Pancreas (tissue), 10 donors: ENCODE data around the gene LRFN2. TPM values are rescaled to one million over a fixed set of nuclear protein-coding genes. Genes with fewer than 3 reads are reported as not detected.

Experiments
- ATAC-seq, 4 donors: fragments of 200-7000 bp; cut with Tn5 transposase; one replicate each; pipeline versions ENCODE4 v1.8.0 to v1.9.1; 2020; ENCODE audit warnings: mild to moderate bottlenecking in 4 of 4, moderate library complexity in 4 of 4
- DNase-seq, 6 donors: peaks; one replicate each; pipeline ENCODE4 v3.0.0-alpha.2; 2020
- FAIRE-seq: peaks from 2 replicates; lab custom pipeline; 2012; peaks lifted over from hg19 to GRCh38; lab: Jason Lieb, UNC
- H3K27ac ChIP-seq, 4 donors: fragments of 200-600 bp; sonication (generic); 1 replicate in 3 of 4; 2 replicates in 1 of 4; pipeline versions ENCODE4 v1.5.0 to v1.8.0; 2020
- H3K27me3 ChIP-seq, 4 donors: fragments of 200-600 bp; one replicate each; pipeline ENCODE4 v1.8.0; 2021
- H3K36me3 ChIP-seq, 3 donors: fragments of 200-600 bp; sonication (generic) in 1 of 3; one replicate each; pipeline versions ENCODE4 v1.5.0 to v1.8.0; 2020 to 2021
- H3K4me1 ChIP-seq, 3 donors: fragments of 200-600 bp; one replicate each; pipeline ENCODE4 v1.8.0; 2021
- H3K4me3 ChIP-seq, 4 donors: fragments of 200-600 bp; sonication (generic) in 2 of 4; one replicate each; pipeline versions ENCODE4 v1.5.0 to v1.8.0; 2020 to 2021
- H3K9me3 ChIP-seq, 4 donors: fragments of 200-600 bp; one replicate each; pipeline ENCODE4 v1.8.0; 2021
- WGBS, 2 donors: extraction: QIAGEN DNeasy Blood & Tissue Kit; methylation state at CpG; one replicate each; pipeline ENCODE4 v1.1.7; 2013; 5-methylcytosine and 5-hydroxymethylcytosine counted together
- intact Hi-C, 3 donors: fragments of 100-400 bp; cut with DNase I; formaldehyde crosslinking; loops; one replicate each; pipeline versions ENCODE4 v1.11.1 to v1.14.2; 2022
- polyA plus RNA-seq, 2 donors: library from polyadenylated mRNA; stranded (reverse); fragments of 200-250 nt; gene quantifications; one replicate each; pipeline ENCODE4 v1.2.3, GENCODE V29; 2013
- total RNA-seq, 6 donors: library from RNA; stranded (reverse); fragmentation: NEBNext Ultra II Directional in 4 of 6; extraction: Animal tissue kit (Norgen Biotek cat#: 25700) in 4 of 6; gene quantifications; one replicate each; pipeline versions ENCODE4 v1.2.1 to v1.2.4, GENCODE V29; 2021 to 2023
- TF ChIP-seq, protein P1 (sequence below), 4 donors: fragments of 200-600 bp; sonication (generic) in 3 of 4; IDR thresholded peaks; one replicate each; pipeline versions ENCODE4 v1.5.0 to v1.8.0; 2021; ENCODE audit warnings: antibody characterized with exemption in 4 of 4
- donor health status: healthy with polysubstance abuse.
- donor health status: DM: no; HTN: no; CAD: no; lungs with moderate emphysema.
- donor health status: DM: no; HTN: no; CAD: no.
- donor health status: control.
- donor health status: control.
- donor health status: Bipolar disorder and iron deficiency.
- donor health status: DM: yes; HTN: yes; CAD: no.
- donor health status: DM: no; HTN: no; CAD: no.
- donor health status: DM: no; HTN: no; CAD: no.
- donor health status: DM: yes; HTN: yes; CAD: no.

Gene LRFN2
- total and polyA plus RNA-seq, 8 donors, result 0.22 to 1.5 (median 0.54) TPM

DNA sequence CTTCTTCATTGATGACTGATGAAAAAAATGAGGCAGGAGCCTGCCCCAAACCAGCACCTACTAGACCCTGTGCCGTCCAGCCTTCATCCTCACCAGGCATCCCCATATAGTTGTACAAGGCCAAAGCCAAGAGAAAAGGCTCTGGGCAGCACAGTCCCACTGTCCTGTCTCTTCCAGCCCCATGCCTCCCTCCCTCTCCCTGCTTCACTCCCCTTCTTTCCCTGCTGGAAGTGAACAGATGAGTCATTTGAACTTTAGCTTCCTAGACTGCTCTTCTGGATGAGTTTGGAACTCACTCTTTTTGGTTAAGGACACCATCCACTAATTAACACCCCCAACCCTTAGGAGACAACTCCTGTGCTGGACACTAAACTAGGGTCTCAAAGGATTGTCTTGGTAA is 235.2 kb downstream of the LRFN2 start:
- Histone ChIP-seq H3K4me3 (no peak overlapping the region), H3K4me1 (no peaks in the 10 kb centered on the region), H3K27me3 (no peaks in the 10 kb centered on the region), H3K27ac (no peak overlapping the region), H3K36me3 (no peaks in the 10 kb centered on the region), H3K9me3 (no peaks in the 10 kb centered on the region)
- WGBS, 2 donors, result 76 to 81% methylated on average over 1 of the region's 1 CpG
- DNase-seq (no peak), ATAC-seq (no peak), FAIRE-seq (no peak)
- TF ChIP-seq, protein P1, sequence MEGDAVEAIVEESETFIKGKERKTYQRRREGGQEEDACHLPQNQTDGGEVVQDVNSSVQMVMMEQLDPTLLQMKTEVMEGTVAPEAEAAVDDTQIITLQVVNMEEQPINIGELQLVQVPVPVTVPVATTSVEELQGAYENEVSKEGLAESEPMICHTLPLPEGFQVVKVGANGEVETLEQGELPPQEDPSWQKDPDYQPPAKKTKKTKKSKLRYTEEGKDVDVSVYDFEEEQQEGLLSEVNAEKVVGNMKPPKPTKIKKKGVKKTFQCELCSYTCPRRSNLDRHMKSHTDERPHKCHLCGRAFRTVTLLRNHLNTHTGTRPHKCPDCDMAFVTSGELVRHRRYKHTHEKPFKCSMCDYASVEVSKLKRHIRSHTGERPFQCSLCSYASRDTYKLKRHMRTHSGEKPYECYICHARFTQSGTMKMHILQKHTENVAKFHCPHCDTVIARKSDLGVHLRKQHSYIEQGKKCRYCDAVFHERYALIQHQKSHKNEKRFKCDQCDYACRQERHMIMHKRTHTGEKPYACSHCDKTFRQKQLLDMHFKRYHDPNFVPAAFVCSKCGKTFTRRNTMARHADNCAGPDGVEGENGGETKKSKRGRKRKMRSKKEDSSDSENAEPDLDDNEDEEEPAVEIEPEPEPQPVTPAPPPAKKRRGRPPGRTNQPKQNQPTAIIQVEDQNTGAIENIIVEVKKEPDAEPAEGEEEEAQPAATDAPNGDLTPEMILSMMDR (IDR thresholded peaks at IDR 0.05), result no peak
- intact Hi-C loops, result no loop called here

DNA sequence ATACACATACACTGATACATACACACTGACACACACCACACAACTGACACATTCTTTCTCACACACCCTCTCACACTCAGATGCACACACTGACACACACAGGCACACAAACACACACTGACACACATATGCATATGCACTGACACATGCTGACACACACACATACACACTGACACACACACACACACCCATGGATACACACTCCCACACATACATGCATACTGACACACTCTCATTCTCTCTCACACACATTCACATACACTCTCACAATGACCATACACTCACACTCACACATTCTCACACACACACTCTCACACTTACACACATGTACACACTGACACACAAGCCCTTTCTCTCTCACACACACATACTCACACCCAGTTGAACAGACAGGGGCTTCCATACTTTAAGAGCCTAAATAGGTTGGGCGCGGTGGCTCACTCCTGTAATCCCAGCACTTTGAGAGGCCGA is 236.4 kb downstream of the LRFN2 start:
- ATAC-seq (no peak), FAIRE-seq (no peak)

DNA sequence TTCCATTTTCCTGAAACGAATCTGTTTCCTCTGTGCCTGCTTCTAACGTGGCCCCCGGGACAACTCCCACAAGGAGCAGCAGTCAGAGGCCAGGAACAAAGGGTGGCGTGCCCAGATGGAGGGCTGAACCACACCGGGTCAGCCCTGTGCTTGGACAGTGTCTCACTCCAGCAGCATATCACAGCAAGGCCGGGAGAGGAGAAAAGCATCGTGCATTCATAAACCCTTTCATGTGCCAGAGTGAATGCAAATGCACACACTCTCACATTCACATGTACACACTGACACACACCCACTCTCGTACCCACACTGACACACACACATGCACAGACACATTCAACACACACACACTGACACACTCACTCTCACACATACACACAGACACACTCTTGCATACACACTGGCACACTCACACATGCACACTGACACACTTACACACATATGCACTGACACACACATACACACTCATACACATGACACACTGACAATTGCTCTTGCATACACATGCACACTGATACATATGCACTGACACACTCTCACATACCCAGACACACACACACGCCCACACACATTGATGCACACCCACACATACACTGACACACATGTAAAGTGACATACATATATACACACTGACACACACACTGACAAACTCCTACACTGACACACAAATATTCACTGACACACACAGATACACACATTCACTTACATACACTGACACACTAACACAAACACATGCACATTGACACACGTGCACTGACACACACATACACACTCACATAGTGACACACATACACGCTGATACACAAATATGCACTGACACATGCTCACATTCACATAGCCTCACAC is 237.0 kb downstream of the LRFN2 start:
- H3K4me1 ChIP-seq, result peaks cover 0 to 6% (median 0%) of the 10 kb centered on the region in 3 donors
- intact Hi-C loops, result no loop called here
- no peaks in the 10 kb centered on the region for H3K9me3 ChIP-seq
- no peaks in the 10 kb centered on the region for H3K27me3 ChIP-seq
- ATAC-seq (no peak), FAIRE-seq (no peak), DNase-seq (no peak)
- 67 to 75% methylated on average over 11 of the region's 11 CpGs for WGBS, 2 donors
- no peak overlapping the region for H3K4me3 ChIP-seq
- no peaks in the 10 kb centered on the region for H3K36me3 ChIP-seq
- TF ChIP-seq, protein P1 (IDR thresholded peaks at IDR 0.05), result no peak
- H3K27ac ChIP-seq, result no peak overlapping the region

More for the DNA sequence above, 236.4 kb downstream of the LRFN2 start:
- Histone ChIP-seq H3K4me3 (no peak overlapping the region), H3K4me1 (peaks cover 0 to 4% (median 0%) of the 10 kb centered on the region in 3 donors), H3K36me3 (no peaks in the 10 kb centered on the region), H3K27ac (no peak overlapping the region), H3K9me3 (no peaks in the 10 kb centered on the region), H3K27me3 (no peaks in the 10 kb centered on the region)
- DNase-seq, result no peak
- TF ChIP-seq, protein P1 (IDR thresholded peaks at IDR 0.05), result no peak
- 94 to 97% methylated on average over 3 of the region's 3 CpGs for WGBS, 2 donors
- intact Hi-C loops, result no loop called here

DNA sequence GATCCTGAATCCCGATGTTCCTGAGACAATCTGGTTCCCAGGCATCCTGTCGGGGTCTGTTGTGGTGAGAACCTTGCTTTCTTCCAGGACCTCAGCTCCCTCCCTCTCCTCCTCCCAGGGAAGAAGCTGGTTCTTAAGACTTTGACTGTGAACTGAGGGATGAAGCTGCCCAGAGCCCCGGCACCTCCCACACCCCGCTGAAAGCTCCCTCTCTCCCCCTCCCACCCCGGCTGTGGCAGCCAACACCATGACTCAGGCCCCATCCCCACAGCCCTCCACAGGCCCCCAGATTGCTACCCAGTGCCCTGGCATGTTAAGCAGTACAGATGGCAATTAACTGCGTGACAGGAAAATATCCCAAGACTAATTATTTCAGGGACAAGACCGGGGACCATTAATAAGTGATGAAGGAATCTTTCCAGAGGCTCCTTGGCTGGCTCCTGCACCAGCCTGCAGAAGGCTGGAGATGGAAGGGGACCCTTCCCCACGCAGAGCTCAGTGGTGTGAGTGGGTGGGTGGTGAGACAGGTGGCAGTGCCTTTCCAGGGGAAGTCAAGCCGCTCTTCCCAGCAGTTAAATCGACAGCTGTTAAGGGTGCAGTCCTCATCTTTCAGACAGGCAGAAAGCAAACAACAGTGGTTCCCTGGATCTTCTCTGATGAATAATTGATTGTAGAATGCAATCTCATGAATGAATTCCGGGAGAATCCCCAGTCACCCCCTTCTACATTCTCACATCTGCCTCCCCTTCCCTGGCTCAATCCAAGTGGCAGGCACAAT is 237.9 kb downstream of the LRFN2 start:
- no peak for DNase-seq
- Histone ChIP-seq H3K9me3 (no peaks in the 10 kb centered on the region), H3K36me3 (no peaks in the 10 kb centered on the region), H3K27me3 (no peaks in the 10 kb centered on the region), H3K27ac (no peak overlapping the region), H3K4me1 (peaks cover 0 to 6% (median 0%) of the 10 kb centered on the region in 3 donors), H3K4me3 (no peak overlapping the region)
- intact Hi-C loops, result no loop called here
- TF ChIP-seq, protein P1 (IDR thresholded peaks at IDR 0.05), result no peak
- no peak for FAIRE-seq
- ATAC-seq, result no peak
- 69 to 75% methylated on average over 11 of the region's 11 CpGs for WGBS, 2 donors
